ENCODE data around the gene TMEM165. TPM values are rescaled to one million over a fixed set of nuclear protein-coding genes. Genes with fewer than 3 reads are reported as not detected.

TMEM165 gene
- total and polyA plus RNA-seq, 5 donors from 2014 or later: 34.5 to 50.1 (median 44.0) TPM

GRCh38 chr4:55397520-55398321, 2.0 kb downstream of the TMEM165 start:
- Mint-ChIP-seq H3K9me3 (peaks cover 0 to 2% (median 0%) of the 10 kb centered on the region in 7 donors), H3K4me3 (peak overlapping the region; percentile 87 to 98 (median 90)), H3K36me3 (peaks cover 7% of the 10 kb centered on the region), H3K27ac (peak overlapping the region; percentile 74 to 90 (median 89)), H3K27me3 (peaks cover 5% of the 10 kb centered on the region), H3K4me1 (peaks cover 30 to 56% (median 42%) of the 10 kb centered on the region in 4 donors)
- Histone ChIP-seq H3K4me3 (ENCODE audit: low read depth, low read length) (peak overlapping the region; percentile 95), H3K9me3 (ENCODE audit: control insufficient read depth in 2 of 2, low read length in 2 of 2) (no peaks in the 10 kb centered on the region), H3K36me3 (ENCODE audit: control insufficient read depth, insufficient read depth, low read length) (no peaks in the 10 kb centered on the region), H3K4me1 (ENCODE audit: control insufficient read depth, insufficient read depth, low read length, poor library complexity, severe bottlenecking) (peaks cover 38% of the 10 kb centered on the region), H3K27ac (ENCODE audit: insufficient read depth, low read length, poor library complexity, severe bottlenecking) (peak overlapping the region; percentile 37), H3K27me3 (ENCODE audit: control insufficient read depth, insufficient read depth, low read length) (no peaks in the 10 kb centered on the region)
- ATAC-seq (ENCODE audit: low read depth in 2 of 2) (no peak), DNase-seq (no peak)

DNA sequence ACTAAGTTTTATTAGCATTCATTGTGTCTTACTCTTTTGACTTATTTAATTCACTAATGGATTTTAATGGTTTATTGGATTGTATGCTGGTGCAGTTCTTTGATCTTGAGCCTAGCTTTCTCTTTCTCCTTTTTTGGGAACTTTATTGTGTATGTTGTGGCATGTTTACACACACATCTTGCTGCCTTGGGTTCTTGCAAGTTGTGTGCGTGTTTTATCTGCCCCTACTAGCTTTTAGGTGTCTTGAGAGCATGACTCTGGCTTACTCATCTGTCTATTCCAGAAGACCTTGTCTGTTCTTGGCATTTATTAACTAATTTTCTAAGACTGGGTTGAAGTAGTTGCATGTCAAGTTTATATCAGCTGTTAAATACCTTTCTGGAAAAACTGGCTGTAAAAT, 2.7 kb downstream of the TMEM165 start:
- Mint-ChIP-seq H3K27ac (peak overlapping the region in 1 of 3 donors; percentile 90), H3K27me3 (peaks cover 5% of the 10 kb centered on the region), H3K9me3 (peaks cover 0 to 2% (median 0%) of the 10 kb centered on the region in 7 donors), H3K4me3 (peak overlapping the region; percentile 87 to 98 (median 90)), H3K36me3 (peaks cover 7% of the 10 kb centered on the region), H3K4me1 (peaks cover 30 to 56% (median 44%) of the 10 kb centered on the region in 4 donors)
- H3K4me1 ChIP-seq (ENCODE audit: control insufficient read depth, insufficient read depth, low read length, poor library complexity, severe bottlenecking): peaks cover 38% of the 10 kb centered on the region
- H3K27me3 ChIP-seq (ENCODE audit: control insufficient read depth, insufficient read depth, low read length): no peaks in the 10 kb centered on the region
- ATAC-seq (ENCODE audit: low read depth in 2 of 2): no peak
- DNase-seq: no peak
- peak overlapping the region; percentile 37 for H3K27ac ChIP-seq (ENCODE audit: insufficient read depth, low read length, poor library complexity, severe bottlenecking)
- no peaks in the 10 kb centered on the region for H3K9me3 ChIP-seq (ENCODE audit: control insufficient read depth in 2 of 2, low read length in 2 of 2)
- no peaks in the 10 kb centered on the region for H3K36me3 ChIP-seq (ENCODE audit: control insufficient read depth, insufficient read depth, low read length)
- H3K4me3 ChIP-seq (ENCODE audit: low read depth, low read length): peak overlapping the region; percentile 95

DNA sequence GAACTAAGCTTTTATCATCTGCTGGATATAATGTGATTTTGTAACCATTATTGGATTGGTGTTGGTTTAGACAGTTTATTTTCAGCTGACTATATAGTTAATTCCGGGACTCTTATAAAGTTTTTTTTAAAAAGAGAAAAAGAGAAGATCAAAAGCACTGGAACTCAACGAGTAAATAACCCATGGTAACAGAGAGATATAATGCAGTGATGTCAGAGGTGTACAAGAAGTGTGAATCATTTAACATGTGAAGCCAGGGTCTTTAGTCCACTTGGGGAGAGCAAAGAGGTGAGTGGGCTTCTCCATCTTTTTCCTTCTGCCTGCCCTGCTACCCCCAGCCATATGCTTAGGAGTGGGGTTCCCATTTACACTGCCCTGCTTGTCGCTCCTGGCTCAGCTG, 3.2 kb downstream of the TMEM165 start:
- no peaks in the 10 kb centered on the region for H3K9me3 ChIP-seq (ENCODE audit: control insufficient read depth in 2 of 2, low read length in 2 of 2)
- peak overlapping the region; percentile 95 for H3K4me3 ChIP-seq (ENCODE audit: low read depth, low read length)
- Mint-ChIP-seq H3K4me1 (peaks cover 30 to 59% (median 46%) of the 10 kb centered on the region in 4 donors), H3K27ac (peak overlapping the region in 1 of 3 donors; percentile 57), H3K9me3 (peaks cover 0 to 2% (median 0%) of the 10 kb centered on the region in 7 donors), H3K36me3 (peaks cover 12% of the 10 kb centered on the region), H3K4me3 (peak overlapping the region; percentile 87 to 98 (median 90)), H3K27me3 (peaks cover 5% of the 10 kb centered on the region)
- ATAC-seq (ENCODE audit: low read depth in 2 of 2) (no peak), DNase-seq (no peak)
- no peaks in the 10 kb centered on the region for H3K27me3 ChIP-seq (ENCODE audit: control insufficient read depth, insufficient read depth, low read length)
- H3K27ac ChIP-seq (ENCODE audit: insufficient read depth, low read length, poor library complexity, severe bottlenecking): peak overlapping the region; percentile 14
- H3K4me1 ChIP-seq (ENCODE audit: control insufficient read depth, insufficient read depth, low read length, poor library complexity, severe bottlenecking): peaks cover 38% of the 10 kb centered on the region
- no peaks in the 10 kb centered on the region for H3K36me3 ChIP-seq (ENCODE audit: control insufficient read depth, insufficient read depth, low read length)

GRCh38 chr4:55399581-55399980, 3.8 kb downstream of the TMEM165 start:
- Mint-ChIP-seq H3K36me3 (peaks cover 12% of the 10 kb centered on the region), H3K9me3 (peaks cover 0 to 2% (median 0%) of the 10 kb centered on the region in 7 donors), H3K4me1 (peaks cover 30 to 55% (median 46%) of the 10 kb centered on the region in 4 donors), H3K4me3 (peak overlapping the region; percentile 87 to 98 (median 90)), H3K27me3 (peaks cover 5% of the 10 kb centered on the region), H3K27ac (peak overlapping the region in 1 of 3 donors; percentile 57)
- peaks cover under 1% of the 10 kb centered on the region for H3K36me3 ChIP-seq (ENCODE audit: control insufficient read depth, insufficient read depth, low read length)
- H3K4me1 ChIP-seq (ENCODE audit: control insufficient read depth, insufficient read depth, low read length, poor library complexity, severe bottlenecking): peaks cover 38% of the 10 kb centered on the region
- peak overlapping the region; percentile 95 for H3K4me3 ChIP-seq (ENCODE audit: low read depth, low read length)
- H3K9me3 ChIP-seq (ENCODE audit: control insufficient read depth in 2 of 2, low read length in 2 of 2): no peaks in the 10 kb centered on the region
- DNase-seq (no peak), ATAC-seq (ENCODE audit: low read depth in 2 of 2) (no peak)
- no peak overlapping the region for H3K27ac ChIP-seq (ENCODE audit: insufficient read depth, low read length, poor library complexity, severe bottlenecking)
- H3K27me3 ChIP-seq (ENCODE audit: control insufficient read depth, insufficient read depth, low read length): no peaks in the 10 kb centered on the region

DNA sequence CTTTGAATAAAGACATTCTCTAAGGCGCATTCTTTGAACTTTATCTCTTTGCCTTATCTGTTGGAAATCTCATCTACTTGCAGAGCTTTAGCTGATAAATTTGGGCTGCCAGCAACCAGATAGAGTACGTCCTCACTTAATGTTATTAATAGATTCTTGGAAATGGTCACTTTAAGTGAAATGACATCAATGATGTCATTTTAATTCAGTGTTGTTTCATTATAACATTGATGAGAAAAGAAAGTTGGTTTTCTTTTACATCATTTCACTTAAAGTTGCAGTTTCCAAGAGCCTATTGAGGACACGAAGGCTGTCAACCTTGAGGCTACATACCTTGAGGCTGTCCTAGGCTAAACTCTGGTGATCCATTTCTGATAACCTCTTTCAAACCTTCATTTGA, 9.3 kb downstream of the TMEM165 start:
- no peak overlapping the region for H3K27ac Mint-ChIP-seq
- H3K27ac ChIP-seq (ENCODE audit: insufficient read depth, low read length, poor library complexity, severe bottlenecking): no peak overlapping the region
- H3K27me3 Mint-ChIP-seq: no peaks in the 10 kb centered on the region
- peaks cover 25% of the 10 kb centered on the region for H3K36me3 Mint-ChIP-seq
- H3K9me3 Mint-ChIP-seq: no peaks in the 10 kb centered on the region
- DNase-seq (no peak), ATAC-seq (ENCODE audit: low read depth in 2 of 2) (no peak)
- no peaks in the 10 kb centered on the region for H3K27me3 ChIP-seq (ENCODE audit: control insufficient read depth, insufficient read depth, low read length)
- H3K4me1 ChIP-seq (ENCODE audit: control insufficient read depth, insufficient read depth, low read length, poor library complexity, severe bottlenecking): peaks cover 13% of the 10 kb centered on the region
- H3K36me3 ChIP-seq (ENCODE audit: control insufficient read depth, insufficient read depth, low read length): peaks cover 18% of the 10 kb centered on the region
- no peak overlapping the region for H3K4me3 Mint-ChIP-seq
- peaks cover 45 to 55% (median 48%) of the 10 kb centered on the region in 4 donors for H3K4me1 Mint-ChIP-seq
- H3K9me3 ChIP-seq (ENCODE audit: control insufficient read depth in 2 of 2, low read length in 2 of 2): no peaks in the 10 kb centered on the region
- no peak overlapping the region for H3K4me3 ChIP-seq (ENCODE audit: low read depth, low read length)

DNA sequence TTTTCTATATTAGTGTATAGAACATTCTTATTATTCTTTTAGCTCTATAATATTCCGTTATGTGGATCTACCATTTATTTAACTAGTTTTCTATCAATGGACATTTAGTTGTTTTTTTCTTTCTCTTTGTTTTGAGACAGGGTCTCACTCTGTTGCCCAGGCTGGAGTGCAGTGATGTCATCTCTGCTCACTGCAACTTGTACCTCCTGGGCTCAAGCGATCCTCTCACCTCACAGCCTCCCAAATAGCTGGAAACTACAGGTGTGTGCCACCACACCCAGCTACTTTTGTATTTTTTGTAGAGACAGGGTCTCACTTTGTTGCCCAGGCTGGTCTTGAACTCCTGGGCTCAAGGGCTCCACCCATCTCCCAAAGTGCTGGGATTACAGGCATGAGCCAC, 10.8 kb downstream of the TMEM165 start:
- Histone ChIP-seq H3K27ac (ENCODE audit: insufficient read depth, low read length, poor library complexity, severe bottlenecking) (no peak overlapping the region), H3K27me3 (ENCODE audit: control insufficient read depth, insufficient read depth, low read length) (no peaks in the 10 kb centered on the region), H3K9me3 (ENCODE audit: control insufficient read depth in 2 of 2, low read length in 2 of 2) (no peaks in the 10 kb centered on the region), H3K4me3 (ENCODE audit: low read depth, low read length) (no peak overlapping the region), H3K36me3 (ENCODE audit: control insufficient read depth, insufficient read depth, low read length) (peaks cover 22% of the 10 kb centered on the region), H3K4me1 (ENCODE audit: control insufficient read depth, insufficient read depth, low read length, poor library complexity, severe bottlenecking) (peaks cover 13% of the 10 kb centered on the region)
- H3K27me3 Mint-ChIP-seq: no peaks in the 10 kb centered on the region
- H3K27ac Mint-ChIP-seq: peak overlapping the region in 1 of 3 donors; percentile 47
- no peaks in the 10 kb centered on the region for H3K9me3 Mint-ChIP-seq
- H3K4me3 Mint-ChIP-seq: peak overlapping the region in 1 of 4 donors; percentile 23
- ATAC-seq (ENCODE audit: low read depth in 2 of 2) (no peak), DNase-seq (no peak)
- peaks cover 27% of the 10 kb centered on the region for H3K36me3 Mint-ChIP-seq
- H3K4me1 Mint-ChIP-seq: peaks cover 39 to 51% (median 43%) of the 10 kb centered on the region in 4 donors

DNA sequence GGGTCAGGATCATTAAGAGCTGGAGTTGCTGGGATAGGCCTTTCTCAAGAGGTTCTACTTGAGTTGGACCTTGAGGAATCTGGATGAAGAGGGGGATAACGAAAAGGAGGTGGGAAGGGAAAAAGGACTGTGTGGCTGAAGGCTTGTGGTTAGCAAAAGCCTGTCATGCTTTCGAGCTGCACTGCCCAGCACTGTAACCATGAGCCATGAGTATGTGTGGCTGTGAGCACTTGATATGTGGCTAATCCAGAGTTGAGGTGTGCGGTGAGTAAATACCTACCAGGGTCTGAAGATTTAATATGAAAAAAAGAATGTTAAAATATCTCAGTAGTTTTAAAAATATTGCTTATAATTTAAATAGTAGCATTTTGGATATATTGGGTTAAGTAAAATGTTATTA, 11.4 kb downstream of the TMEM165 start:
- Histone ChIP-seq H3K4me3 (ENCODE audit: low read depth, low read length) (no peak overlapping the region), H3K4me1 (ENCODE audit: control insufficient read depth, insufficient read depth, low read length, poor library complexity, severe bottlenecking) (peaks cover 13% of the 10 kb centered on the region), H3K27me3 (ENCODE audit: control insufficient read depth, insufficient read depth, low read length) (no peaks in the 10 kb centered on the region), H3K9me3 (ENCODE audit: control insufficient read depth in 2 of 2, low read length in 2 of 2) (no peaks in the 10 kb centered on the region), H3K36me3 (ENCODE audit: control insufficient read depth, insufficient read depth, low read length) (peaks cover 24% of the 10 kb centered on the region), H3K27ac (ENCODE audit: insufficient read depth, low read length, poor library complexity, severe bottlenecking) (no peak overlapping the region)
- Mint-ChIP-seq H3K4me1 (peaks cover 39 to 56% (median 46%) of the 10 kb centered on the region in 4 donors), H3K4me3 (peak overlapping the region in 1 of 4 donors; percentile 23), H3K27ac (peak overlapping the region; percentile 47 to 71 (median 58)), H3K27me3 (no peaks in the 10 kb centered on the region), H3K36me3 (peaks cover 32% of the 10 kb centered on the region), H3K9me3 (no peaks in the 10 kb centered on the region)
- DNase-seq (no peak), ATAC-seq (ENCODE audit: low read depth in 2 of 2) (no peak)
